Neural cell (in vitro differentiated cells): ENCODE results near the gene PRSS50. TPM values are rescaled to one million over a fixed set of nuclear protein-coding genes. Genes with fewer than 3 reads are reported as not detected.
"Not testable (repeated sequence)": the region's sequence is repeated elsewhere in the genome, so short reads cannot be mapped to it uniquely, and the experiment has no call there.

ENCODE experiments used
- H2AFZ ChIP-seq: fragments of 200-600, 300-800 bp; sonication (generic), shearing (Covaris generic); 2 replicates; pipeline ENCODE4 v1.6.0; 2014; ENCODE audit warnings: low read depth, mild to moderate bottlenecking, antibody characterized with exemption, low read length, moderate library complexity
- H3F3A ChIP-seq: fragments of 200-600 bp; shearing (Covaris generic); 2 replicates; pipeline ENCODE4 v1.6.1; 2016; ENCODE audit warnings: mild to moderate bottlenecking, moderate library complexity, mixed read lengths, antibody characterized with exemption, low read length; ENCODE audit not compliant: insufficient read depth, poor library complexity, severe bottlenecking
- H3K27ac ChIP-seq: fragments of 200-600, 300-800 bp; sonication (generic), shearing (Covaris generic); 2 replicates; pipeline ENCODE4 v1.5.1; 2014; ENCODE audit warnings: mild to moderate bottlenecking, low read length, moderate library complexity
- H3K27me3 ChIP-seq: fragments of 300-800, 200-600 bp; sonication (generic), shearing (Covaris generic); 2 replicates; pipeline ENCODE4 v1.6.0; 2014; ENCODE audit warnings: mild to moderate bottlenecking, low read depth, low read length, moderate library complexity; ENCODE audit not compliant: insufficient read depth
- H3K36me3 ChIP-seq: fragments of 300-800, 200-600 bp; sonication (generic), shearing (Covaris generic); 2 replicates; pipeline ENCODE4 v1.5.1; 2014; ENCODE audit warnings: mild to moderate bottlenecking, antibody characterized with exemption, low read length, moderate library complexity; ENCODE audit not compliant: insufficient read depth
- H3K4me2 ChIP-seq: fragments of 300-800, 200-600 bp; sonication (generic), shearing (Covaris generic); 2 replicates; pipeline ENCODE4 v1.6.0; 2014; ENCODE audit warnings: mild to moderate bottlenecking, low read length
- H3K4me3 ChIP-seq: fragments of 300-800, 200-600 bp; sonication (generic), shearing (Covaris generic); 2 replicates; pipeline ENCODE4 v1.5.1; 2014; ENCODE audit warnings: mild to moderate bottlenecking, low read length, moderate library complexity
- H3K79me2 ChIP-seq: fragments of 200-600 bp; shearing (Covaris generic); replicated peaks from 2 replicates; pipeline ENCODE4 v1.6.0; 2014; ENCODE audit warnings: mild to moderate bottlenecking, low read length, moderate library complexity; ENCODE audit not compliant: insufficient read depth
- H3K9ac ChIP-seq: fragments of 300-800, 200-600 bp; sonication (generic), shearing (Covaris generic); 2 replicates; pipeline ENCODE4 v1.6.1; 2016; ENCODE audit warnings: mild to moderate bottlenecking, low read length, mixed read lengths
- H3K9me2 ChIP-seq: fragments of 200-600 bp; shearing (Covaris generic); 2 replicates; pipeline ENCODE4 v1.6.1; 2016; ENCODE audit warnings: mild to moderate bottlenecking, low read length, mixed read lengths; ENCODE audit not compliant: insufficient read depth
- H3K9me3 ChIP-seq: fragments of 200-600, 300-800 bp; sonication (generic), shearing (Covaris generic); 2 replicates; pipeline ENCODE4 v1.6.1; 2016; ENCODE audit warnings: mild to moderate bottlenecking, mixed run types, low read length, moderate library complexity, mixed read lengths
- H4K20me1 ChIP-seq: fragments of 200-600 bp; shearing (Covaris generic); 2 replicates; pipeline ENCODE4 v1.6.1; 2016; ENCODE audit warnings: mild to moderate bottlenecking, mixed run types; ENCODE audit not compliant: insufficient read depth
- EP300 ChIP-seq: fragments of 450-650 bp; conservative IDR thresholded peaks from 2 replicates; pipeline ENCODE4 v1.6.1; 2014; ENCODE audit warnings: antibody characterized with exemption, mild to moderate bottlenecking, moderate library complexity; ENCODE audit not compliant: poor library complexity, severe bottlenecking
- EZH2 ChIP-seq: fragments of 200-600, 300-800 bp; shearing (Covaris generic), sonication (generic); IDR thresholded peaks from 2 replicates; pipeline ENCODE4 v1.6.1; 2014; ENCODE audit warnings: antibody characterized with exemption, low read length, borderline replicate concordance, mild to moderate bottlenecking; ENCODE audit not compliant: insufficient read depth, poor library complexity, severe bottlenecking
- MXI1 ChIP-seq: fragments of 450-650 bp; conservative IDR thresholded peaks from 2 replicates; pipeline ENCODE4 v1.6.1; 2014; ENCODE audit warnings: antibody characterized with exemption, mild to moderate bottlenecking; ENCODE audit not compliant: poor library complexity, severe bottlenecking
- POLR2AphosphoS5 ChIP-seq: IDR thresholded peaks from 2 replicates; pipeline ENCODE4 v1.6.1; 2012
- RAD21 ChIP-seq: fragments of 450-650 bp; conservative IDR thresholded peaks from 2 replicates; pipeline ENCODE4 v1.6.1; 2014; ENCODE audit warnings: antibody characterized with exemption, mild to moderate bottlenecking, moderate library complexity
- SMC3 ChIP-seq: fragments of 450-650 bp; conservative IDR thresholded peaks from 2 replicates; pipeline ENCODE4 v1.6.1; 2014; ENCODE audit warnings: antibody characterized with exemption, mild to moderate bottlenecking, moderate library complexity; ENCODE audit not compliant: poor library complexity
- TAF1 ChIP-seq: IDR thresholded peaks from 2 replicates; pipeline ENCODE4 v1.6.1; 2012; ENCODE audit warnings: low read depth
- polyA plus RNA-seq: library from polyadenylated mRNA; depleted of rRNA; stranded (reverse); fragments of >200 nt; gene quantifications from 2 replicates; pipeline ENCODE4 v1.2.3, GENCODE V29; 2014
- TF ChIP-seq, protein P1 (sequence below): IDR thresholded peaks from 2 replicates; pipeline ENCODE4 v1.6.1; 2012; ENCODE audit warnings: borderline replicate concordance
- TF ChIP-seq, protein P2 (sequence below): fragments of 450-650 bp; IDR thresholded peaks from 2 replicates; pipeline ENCODE4 v1.5.1; 2014; ENCODE audit warnings: antibody characterized with exemption, mild to moderate bottlenecking, moderate library complexity; ENCODE audit not compliant: poor library complexity, severe bottlenecking

PRSS50 gene
- polyA plus RNA-seq, 1 donor from 2014 or later, result not detected

DNA sequence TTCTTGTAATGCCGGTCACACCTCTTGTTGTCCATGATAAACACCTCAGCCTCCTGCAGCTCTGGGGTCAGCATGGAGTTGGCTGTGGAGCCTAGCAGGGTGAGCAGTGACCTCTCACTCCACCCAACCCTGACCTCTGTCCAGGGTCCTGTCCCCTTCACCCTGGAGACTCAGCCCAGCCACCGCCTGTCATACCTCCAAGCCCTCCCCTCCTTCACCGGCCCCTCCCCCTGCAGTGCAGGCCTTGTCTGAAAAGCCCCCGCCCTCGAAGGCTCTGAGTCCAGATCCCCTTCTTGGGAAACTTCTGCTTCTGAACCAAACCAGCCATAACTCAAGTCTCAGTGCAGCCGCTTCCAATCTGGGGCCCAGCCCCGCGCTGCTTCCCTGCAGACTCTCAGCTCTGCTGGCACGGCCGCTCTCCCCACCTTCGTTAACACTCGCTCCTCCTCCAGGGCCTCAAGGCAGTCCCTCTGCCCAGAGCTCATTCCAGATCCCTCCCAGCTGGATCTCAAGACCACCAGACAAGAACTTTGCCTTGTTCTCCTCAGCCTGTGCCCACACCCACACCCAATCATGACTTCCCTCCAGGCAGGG lies 25.4 kb upstream of the PRSS50 start:
- H3K36me3 ChIP-seq, result no peaks in the 10 kb centered on the region
- H3K9me3 ChIP-seq, result no peaks in the 10 kb centered on the region
- H3K4me3 ChIP-seq, result no peak overlapping the region
- H2AFZ ChIP-seq, result no peak overlapping the region
- TF ChIP-seq EP300, result no peak
- TF ChIP-seq POLR2AphosphoS5, result no peak
- TF ChIP-seq MXI1, result no peak
- no peak for TF ChIP-seq TAF1
- no peak for TF ChIP-seq RAD21
- TF ChIP-seq, protein P1, sequence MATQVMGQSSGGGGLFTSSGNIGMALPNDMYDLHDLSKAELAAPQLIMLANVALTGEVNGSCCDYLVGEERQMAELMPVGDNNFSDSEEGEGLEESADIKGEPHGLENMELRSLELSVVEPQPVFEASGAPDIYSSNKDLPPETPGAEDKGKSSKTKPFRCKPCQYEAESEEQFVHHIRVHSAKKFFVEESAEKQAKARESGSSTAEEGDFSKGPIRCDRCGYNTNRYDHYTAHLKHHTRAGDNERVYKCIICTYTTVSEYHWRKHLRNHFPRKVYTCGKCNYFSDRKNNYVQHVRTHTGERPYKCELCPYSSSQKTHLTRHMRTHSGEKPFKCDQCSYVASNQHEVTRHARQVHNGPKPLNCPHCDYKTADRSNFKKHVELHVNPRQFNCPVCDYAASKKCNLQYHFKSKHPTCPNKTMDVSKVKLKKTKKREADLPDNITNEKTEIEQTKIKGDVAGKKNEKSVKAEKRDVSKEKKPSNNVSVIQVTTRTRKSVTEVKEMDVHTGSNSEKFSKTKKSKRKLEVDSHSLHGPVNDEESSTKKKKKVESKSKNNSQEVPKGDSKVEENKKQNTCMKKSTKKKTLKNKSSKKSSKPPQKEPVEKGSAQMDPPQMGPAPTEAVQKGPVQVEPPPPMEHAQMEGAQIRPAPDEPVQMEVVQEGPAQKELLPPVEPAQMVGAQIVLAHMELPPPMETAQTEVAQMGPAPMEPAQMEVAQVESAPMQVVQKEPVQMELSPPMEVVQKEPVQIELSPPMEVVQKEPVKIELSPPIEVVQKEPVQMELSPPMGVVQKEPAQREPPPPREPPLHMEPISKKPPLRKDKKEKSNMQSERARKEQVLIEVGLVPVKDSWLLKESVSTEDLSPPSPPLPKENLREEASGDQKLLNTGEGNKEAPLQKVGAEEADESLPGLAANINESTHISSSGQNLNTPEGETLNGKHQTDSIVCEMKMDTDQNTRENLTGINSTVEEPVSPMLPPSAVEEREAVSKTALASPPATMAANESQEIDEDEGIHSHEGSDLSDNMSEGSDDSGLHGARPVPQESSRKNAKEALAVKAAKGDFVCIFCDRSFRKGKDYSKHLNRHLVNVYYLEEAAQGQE, result no peak
- TF ChIP-seq, protein P2, sequence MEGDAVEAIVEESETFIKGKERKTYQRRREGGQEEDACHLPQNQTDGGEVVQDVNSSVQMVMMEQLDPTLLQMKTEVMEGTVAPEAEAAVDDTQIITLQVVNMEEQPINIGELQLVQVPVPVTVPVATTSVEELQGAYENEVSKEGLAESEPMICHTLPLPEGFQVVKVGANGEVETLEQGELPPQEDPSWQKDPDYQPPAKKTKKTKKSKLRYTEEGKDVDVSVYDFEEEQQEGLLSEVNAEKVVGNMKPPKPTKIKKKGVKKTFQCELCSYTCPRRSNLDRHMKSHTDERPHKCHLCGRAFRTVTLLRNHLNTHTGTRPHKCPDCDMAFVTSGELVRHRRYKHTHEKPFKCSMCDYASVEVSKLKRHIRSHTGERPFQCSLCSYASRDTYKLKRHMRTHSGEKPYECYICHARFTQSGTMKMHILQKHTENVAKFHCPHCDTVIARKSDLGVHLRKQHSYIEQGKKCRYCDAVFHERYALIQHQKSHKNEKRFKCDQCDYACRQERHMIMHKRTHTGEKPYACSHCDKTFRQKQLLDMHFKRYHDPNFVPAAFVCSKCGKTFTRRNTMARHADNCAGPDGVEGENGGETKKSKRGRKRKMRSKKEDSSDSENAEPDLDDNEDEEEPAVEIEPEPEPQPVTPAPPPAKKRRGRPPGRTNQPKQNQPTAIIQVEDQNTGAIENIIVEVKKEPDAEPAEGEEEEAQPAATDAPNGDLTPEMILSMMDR, result no peak
- no peak for TF ChIP-seq SMC3
- TF ChIP-seq EZH2, result no peak
- no peaks in the 10 kb centered on the region for H4K20me1 ChIP-seq
- H3K9ac ChIP-seq, result no peak overlapping the region
- no peaks in the 10 kb centered on the region for H3K9me2 ChIP-seq
- no peak overlapping the region for H3K4me2 ChIP-seq
- H3K27ac ChIP-seq, result no peak overlapping the region
- no peaks in the 10 kb centered on the region for H3F3A ChIP-seq
- H3K79me2 ChIP-seq, result no peaks in the 10 kb centered on the region
- no peaks in the 10 kb centered on the region for H3K27me3 ChIP-seq

DNA sequence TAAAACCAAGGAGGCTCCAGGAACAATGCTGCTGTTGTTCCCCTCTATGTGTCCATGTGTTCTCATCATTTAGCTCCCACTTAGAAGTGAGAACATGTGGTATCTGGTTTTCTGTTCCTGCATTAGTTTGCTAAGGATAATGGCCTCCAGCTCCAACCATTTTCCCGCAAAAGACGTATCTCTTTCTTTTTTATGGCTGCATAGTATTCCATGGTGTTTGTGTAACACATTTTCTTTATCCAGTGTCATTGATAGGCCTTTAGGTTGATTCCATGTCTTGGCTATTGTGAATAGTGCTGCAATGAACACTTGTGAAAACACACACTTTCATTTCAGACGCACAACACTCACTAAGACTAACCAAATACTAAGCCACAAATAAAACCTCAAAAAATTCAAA lies 21.9 kb upstream of the PRSS50 start:
- not testable (repeated sequence) for H3K27ac ChIP-seq, H4K20me1 ChIP-seq, H3K9ac ChIP-seq, H3K4me2 ChIP-seq, H2AFZ ChIP-seq, H3F3A ChIP-seq, H3K36me3 ChIP-seq, H3K9me2 ChIP-seq, H3K4me3 ChIP-seq, H3K9me3 ChIP-seq, H3K79me2 ChIP-seq, H3K27me3 ChIP-seq

DNA sequence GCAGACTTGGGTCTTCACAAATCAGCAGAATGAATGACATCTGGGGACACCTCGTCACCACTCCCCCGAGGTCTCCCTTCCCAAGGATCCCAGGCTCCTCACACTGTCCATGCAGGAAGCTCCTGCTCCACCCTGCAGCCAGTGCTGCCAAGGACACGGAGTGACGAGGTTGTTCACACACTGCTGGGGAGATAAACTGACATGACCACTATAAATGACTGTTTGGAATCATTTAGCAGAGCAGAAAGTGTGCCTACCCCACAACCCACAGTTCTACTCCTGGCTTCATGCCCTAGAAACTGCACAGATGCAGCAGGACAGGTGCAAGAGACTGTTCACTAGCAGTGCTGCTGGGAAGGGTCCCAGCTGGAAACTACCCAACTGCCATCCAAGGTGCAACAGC lies 19.7 kb upstream of the PRSS50 start:
- no peak overlapping the region for H3K9ac ChIP-seq
- no peaks in the 10 kb centered on the region for H4K20me1 ChIP-seq
- H3F3A ChIP-seq, result no peaks in the 10 kb centered on the region
- no peaks in the 10 kb centered on the region for H3K36me3 ChIP-seq
- H2AFZ ChIP-seq, result no peak overlapping the region
- no peak overlapping the region for H3K27ac ChIP-seq
- no peak overlapping the region for H3K4me2 ChIP-seq
- H3K27me3 ChIP-seq, result no peaks in the 10 kb centered on the region
- no peaks in the 10 kb centered on the region for H3K9me2 ChIP-seq
- no peaks in the 10 kb centered on the region for H3K9me3 ChIP-seq
- no peaks in the 10 kb centered on the region for H3K79me2 ChIP-seq
- TF ChIP-seq POLR2AphosphoS5 (no peak), EZH2 (no peak)
- no peak overlapping the region for H3K4me3 ChIP-seq
